Ovary (tissue), 9 donors: ENCODE measurements around the gene RING1. TPM values are rescaled to one million over a fixed set of nuclear protein-coding genes. Genes with fewer than 3 reads are reported as not detected.

ENCODE experiments used
- DNase-seq, 5 donors: peaks; one replicate each; pipeline ENCODE4 v3.0.0-alpha.2; 2019 to 2020
- H3K27ac ChIP-seq, 2 donors: fragments of 200-600 bp; one replicate each; pipeline versions ENCODE4 v1.5.1 to v1.8.0; 2019 to 2022
- H3K27me3 ChIP-seq: fragments of 200-600 bp; one replicate; pipeline ENCODE4 v1.8.0; 2022
- H3K36me3 ChIP-seq: fragments of 200-600 bp; sonication (generic); one replicate; pipeline ENCODE4 v1.5.1; 2019
- H3K4me1 ChIP-seq: one replicate; pipeline ENCODE4 v1.8.1; 2013; ENCODE audit warnings: mild to moderate bottlenecking, moderate library complexity; ENCODE audit not compliant: insufficient read depth
- H3K4me3 ChIP-seq: fragments of 200-600 bp; sonication (generic); one replicate; pipeline ENCODE4 v1.5.1; 2017
- H3K9me3 ChIP-seq, 2 donors: fragments of 200-600 bp in 1 of 2; sonication (generic) in 1 of 2; one replicate each; pipeline versions ENCODE4 v1.5.1 to v1.8.1; 2013 to 2019; ENCODE audit warnings: mild to moderate bottlenecking in 1 of 2, moderate library complexity in 1 of 2
- EP300 ChIP-seq: sonication (generic); formaldehyde crosslinking; IDR thresholded peaks from one replicate; pipeline ENCODE4 v1.6.1; 2017; ENCODE audit warnings: antibody characterized with exemption
- POLR2A ChIP-seq: fragments of 450-650 bp; IDR thresholded peaks from one replicate; pipeline ENCODE4 v1.6.1; 2017; ENCODE audit warnings: antibody characterized with exemption, mild to moderate bottlenecking, moderate library complexity
- WGBS, 3 donors: extraction: QIAGEN DNeasy Blood & Tissue Kit in 1 of 3; methylation state at CpG; one replicate each; pipeline versions ENCODE4 v1.1.5 to v1.1.7; 2013 to 2017; 5-methylcytosine and 5-hydroxymethylcytosine counted together
- intact Hi-C, 4 donors: fragments of 100-400 bp; cut with DNase I; formaldehyde crosslinking; loops; one replicate each; pipeline versions ENCODE4 v1.11.0 to v1.15.1; 2022 to 2023
- polyA plus RNA-seq, 2 donors: library from polyadenylated mRNA; stranded (reverse); fragments of 200-250 nt in 1 of 2; fragments of 350-450 nt in 1 of 2; fragmentation: Illumina TruSeq in 1 of 2; extraction: RNeasy Lipid Tissue Mini Kit (QIAGEN cat#74804) in 1 of 2; gene quantifications; one replicate each; pipeline ENCODE4 v1.2.3, GENCODE V29; 2013 to 2014
- total RNA-seq, 7 donors: library from RNA; depleted of rRNA in 2 of 7; stranded (reverse); fragments of >200 nt in 2 of 7; fragmentation: NEBNext Ultra II Directional in 3 of 7; extraction: Animal tissue kit (Norgen Biotek cat#: 25700) in 3 of 7; gene quantifications; one replicate each; pipeline versions ENCODE4 v1.1.0 to v1.2.4, GENCODE V29; 2016 to 2023
- TF ChIP-seq, protein P1 (sequence below), 3 donors: fragments of 450-650 bp in 2 of 3; fragments of 200-600 bp in 1 of 3; IDR thresholded peaks; one replicate each; pipeline versions ENCODE4 v1.5.1 to v1.8.0; 2016 to 2022; ENCODE audit warnings: antibody characterized with exemption in 3 of 3, mild to moderate bottlenecking in 1 of 3
- donor health status: DM: no; HTN: no; CAD: no; lungs with moderate emphysema.
- donor health status: DM: no; HTN: no; CAD: no.
- donor health status: Bipolar disorder and iron deficiency.
- donor health status: DM: yes; HTN: yes; CAD: no.
- donor health status: DM: no; HTN: no; CAD: no.
- donor health status: DM: yes; HTN: yes; CAD: no.

The RING1 gene
- total and polyA plus RNA-seq, 9 donors, result 20.7 to 70.6 (median 51.7) TPM

DNA sequence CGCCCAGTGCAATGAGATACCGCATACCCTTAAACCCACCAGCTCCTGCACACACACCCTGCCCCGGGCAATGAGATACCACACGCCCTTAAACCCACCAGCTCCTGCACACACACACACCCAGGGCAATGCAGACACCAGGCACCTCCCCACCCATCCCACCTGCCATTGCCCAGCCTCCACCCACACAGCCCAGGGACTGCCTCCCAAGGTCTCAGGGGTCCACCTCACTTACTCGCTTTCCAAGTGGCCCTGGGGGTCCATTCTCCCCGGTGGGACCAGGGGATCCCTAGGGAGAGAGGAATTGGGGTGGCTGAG lies 40.1 kb upstream of the RING1 start:
- 71 to 82% (median 81%) methylated on average over 6 of the region's 6 CpGs for WGBS, 3 donors
- DNase-seq, result no peak
- intact Hi-C loops, result no loop called here
- TF ChIP-seq EP300 (no peak), POLR2A (no peak)
- TF ChIP-seq, protein P1, sequence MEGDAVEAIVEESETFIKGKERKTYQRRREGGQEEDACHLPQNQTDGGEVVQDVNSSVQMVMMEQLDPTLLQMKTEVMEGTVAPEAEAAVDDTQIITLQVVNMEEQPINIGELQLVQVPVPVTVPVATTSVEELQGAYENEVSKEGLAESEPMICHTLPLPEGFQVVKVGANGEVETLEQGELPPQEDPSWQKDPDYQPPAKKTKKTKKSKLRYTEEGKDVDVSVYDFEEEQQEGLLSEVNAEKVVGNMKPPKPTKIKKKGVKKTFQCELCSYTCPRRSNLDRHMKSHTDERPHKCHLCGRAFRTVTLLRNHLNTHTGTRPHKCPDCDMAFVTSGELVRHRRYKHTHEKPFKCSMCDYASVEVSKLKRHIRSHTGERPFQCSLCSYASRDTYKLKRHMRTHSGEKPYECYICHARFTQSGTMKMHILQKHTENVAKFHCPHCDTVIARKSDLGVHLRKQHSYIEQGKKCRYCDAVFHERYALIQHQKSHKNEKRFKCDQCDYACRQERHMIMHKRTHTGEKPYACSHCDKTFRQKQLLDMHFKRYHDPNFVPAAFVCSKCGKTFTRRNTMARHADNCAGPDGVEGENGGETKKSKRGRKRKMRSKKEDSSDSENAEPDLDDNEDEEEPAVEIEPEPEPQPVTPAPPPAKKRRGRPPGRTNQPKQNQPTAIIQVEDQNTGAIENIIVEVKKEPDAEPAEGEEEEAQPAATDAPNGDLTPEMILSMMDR (IDR thresholded peaks at IDR 0.05), result no peak
- Histone ChIP-seq H3K4me1 (no peaks in the 10 kb centered on the region), H3K9me3 (no peaks in the 10 kb centered on the region), H3K36me3 (no peaks in the 10 kb centered on the region), H3K27me3 (no peaks in the 10 kb centered on the region), H3K4me3 (no peak overlapping the region), H3K27ac (no peak overlapping the region)

DNA sequence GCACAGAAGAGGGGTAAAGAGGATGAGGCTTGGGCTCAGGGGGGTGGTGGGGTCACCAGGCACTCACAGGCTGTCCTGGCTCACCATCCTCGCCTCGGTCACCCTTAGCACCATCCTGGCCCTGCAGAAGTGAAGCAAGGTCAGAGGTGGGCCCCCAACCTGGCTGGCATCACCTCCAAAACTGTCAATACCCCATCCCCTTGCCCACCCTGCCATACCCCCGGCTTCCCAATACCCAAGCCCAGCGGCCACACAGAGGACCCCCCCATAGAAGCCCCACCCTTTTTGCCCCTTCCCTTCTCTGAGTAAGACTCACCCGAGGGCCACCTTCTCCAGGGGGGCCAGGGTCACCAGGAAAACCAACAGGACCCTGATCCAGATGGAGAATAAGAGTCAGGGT lies 39.7 kb upstream of the RING1 start:
- no peak overlapping the region for H3K27ac ChIP-seq
- H3K36me3 ChIP-seq, result no peaks in the 10 kb centered on the region
- H3K4me3 ChIP-seq, result no peak overlapping the region
- H3K9me3 ChIP-seq, result no peaks in the 10 kb centered on the region
- no peaks in the 10 kb centered on the region for H3K4me1 ChIP-seq
- TF ChIP-seq POLR2A, result no peak
- intact Hi-C loops, result no loop called here
- WGBS, 3 donors, result 65 to 81% (median 79%) methylated on average over 5 of the region's 5 CpGs
- no peak for DNase-seq
- H3K27me3 ChIP-seq, result no peaks in the 10 kb centered on the region

DNA sequence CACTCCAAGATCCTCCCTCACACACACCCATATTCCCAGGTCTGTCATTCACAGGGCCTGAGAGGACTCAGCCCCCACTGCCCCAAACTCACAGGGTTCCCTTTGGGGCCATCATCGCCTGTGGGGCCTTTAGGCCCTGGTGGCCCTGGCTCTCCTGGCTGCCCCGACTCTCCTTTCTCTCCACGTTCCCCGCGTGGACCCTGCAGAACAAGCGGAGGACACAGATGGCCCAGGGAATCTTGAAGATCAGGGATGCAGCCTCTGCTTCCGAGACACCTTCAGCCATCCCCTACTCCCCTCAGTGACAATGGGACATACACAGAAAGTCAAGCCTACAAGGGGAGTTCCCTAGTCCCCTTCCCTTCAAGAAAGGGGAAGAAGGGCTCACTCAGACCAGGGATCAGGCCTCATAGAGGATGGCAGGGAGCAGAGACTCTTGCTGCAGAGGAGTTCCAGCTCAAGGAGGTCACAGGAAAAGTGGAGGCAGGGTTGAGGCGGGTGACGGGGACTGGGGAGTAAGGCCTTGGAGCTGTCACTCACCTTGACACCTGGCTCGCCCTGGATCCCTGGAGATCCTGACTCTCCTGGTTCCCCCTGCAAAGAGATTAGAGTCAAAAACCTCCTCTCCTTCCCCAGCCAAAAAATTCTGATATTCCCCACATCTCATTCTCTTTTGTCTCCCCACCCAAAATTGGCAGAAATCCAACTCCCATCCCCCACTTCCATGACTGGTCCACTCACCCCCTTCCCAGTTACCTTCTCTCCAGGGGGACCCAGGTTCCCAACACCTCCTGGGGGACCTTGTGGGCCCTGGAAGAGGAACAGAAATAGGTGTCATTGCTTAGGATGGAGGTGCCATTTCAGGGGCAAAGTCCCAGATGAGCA lies 38.8 kb upstream of the RING1 start:
- TF ChIP-seq, protein P1 (IDR thresholded peaks at IDR 0.05), result no peak
- TF ChIP-seq POLR2A, result no peak
- TF ChIP-seq EP300, result no peak
- DNase-seq, result no peak
- Histone ChIP-seq H3K4me3 (no peak overlapping the region), H3K27ac (no peak overlapping the region), H3K27me3 (no peaks in the 10 kb centered on the region), H3K36me3 (no peaks in the 10 kb centered on the region), H3K4me1 (no peaks in the 10 kb centered on the region), H3K9me3 (no peaks in the 10 kb centered on the region)
- intact Hi-C loops, result no loop called here
- 91 to 96% (median 92%) methylated on average over 10 of the region's 10 CpGs for WGBS, 3 donors

DNA sequence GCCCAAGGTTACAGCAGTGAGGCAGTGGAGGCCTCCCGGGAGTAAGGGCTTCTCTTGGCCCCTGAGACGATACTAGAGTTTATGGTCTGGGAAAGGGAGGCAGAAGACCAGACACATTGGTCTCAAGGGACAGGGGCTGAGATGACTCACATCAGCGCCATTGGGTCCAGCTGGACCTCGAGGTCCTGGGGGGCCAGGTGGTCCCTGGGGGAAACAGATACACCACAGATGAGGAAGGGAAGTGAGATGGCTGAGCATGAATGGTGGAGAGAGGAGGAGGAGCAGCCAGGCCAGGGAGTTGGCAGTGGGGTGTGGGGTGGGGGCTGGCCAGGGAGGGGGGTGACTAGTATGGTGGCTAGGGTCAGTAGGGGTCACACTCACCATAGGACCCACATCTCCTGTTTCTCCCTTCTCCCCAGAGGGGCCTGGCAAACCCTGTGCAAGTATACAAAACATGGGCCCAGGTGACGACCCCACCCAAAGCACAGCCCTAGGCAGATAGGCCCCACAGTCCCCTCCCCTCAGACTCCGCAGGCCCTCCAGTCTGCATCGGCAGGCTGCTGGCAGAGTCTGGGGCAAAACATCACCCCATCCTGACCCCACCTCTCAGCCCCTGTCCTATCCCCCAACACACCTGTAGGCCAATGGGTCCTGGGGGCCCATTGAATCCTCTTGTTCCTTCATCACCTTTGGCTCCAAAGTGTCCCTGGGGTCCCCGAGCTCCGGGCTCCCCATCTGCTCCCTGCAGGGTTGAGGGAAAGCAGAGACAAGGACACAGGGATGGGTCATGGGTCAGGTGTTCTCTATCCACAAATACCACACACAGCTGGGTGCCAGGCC lies 37.9 kb upstream of the RING1 start:
- no peaks in the 10 kb centered on the region for H3K36me3 ChIP-seq
- H3K4me3 ChIP-seq, result no peak overlapping the region
- H3K27ac ChIP-seq, result no peak overlapping the region
- TF ChIP-seq, protein P1 (IDR thresholded peaks at IDR 0.05), result no peak
- no peak for TF ChIP-seq EP300
- no peak for TF ChIP-seq POLR2A
- no peaks in the 10 kb centered on the region for H3K9me3 ChIP-seq
- WGBS, 3 donors, result 78 to 86% (median 82%) methylated on average over 9 of the region's 9 CpGs
- H3K27me3 ChIP-seq, result no peaks in the 10 kb centered on the region
- H3K4me1 ChIP-seq, result no peaks in the 10 kb centered on the region
- intact Hi-C loops, result no loop called here
- no peak for DNase-seq
